GM21717 (cell line): ENCODE measurements around the gene CASTOR1.

ENCODE experiments used
- ATAC-seq: cut with Tn5 transposase; IDR thresholded peaks from one replicate; pipeline ENCODE4 v1.9.1; 2021; ENCODE audit warnings: mild to moderate bottlenecking, moderate library complexity; ENCODE audit not compliant: unreplicated experiment

The CASTOR1 gene

GRCh38 chr22:30301995-30302809, 12.9 kb upstream of the CASTOR1 start:
- ATAC-seq = no peak

DNA sequence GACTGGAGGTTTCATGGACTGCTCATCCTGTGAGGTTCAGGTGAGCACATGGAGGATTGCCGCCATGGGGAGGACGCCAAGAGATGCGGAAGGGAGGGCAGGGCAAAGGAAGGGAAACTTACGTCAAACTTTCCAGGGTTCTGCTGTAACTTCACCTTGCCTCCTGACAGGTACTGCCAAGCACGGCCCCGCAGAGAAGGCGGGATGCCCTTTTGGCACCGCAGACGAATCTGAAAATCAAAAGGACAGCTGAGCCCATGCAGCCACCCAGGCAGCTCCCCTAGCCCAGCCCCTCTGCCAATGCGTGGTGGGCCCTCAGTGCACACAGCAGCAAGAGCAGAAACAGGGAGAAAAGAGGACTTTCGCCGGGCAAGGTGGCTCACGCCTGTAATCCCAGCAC, 10.0 kb upstream of the CASTOR1 start:
- no peak for ATAC-seq

DNA sequence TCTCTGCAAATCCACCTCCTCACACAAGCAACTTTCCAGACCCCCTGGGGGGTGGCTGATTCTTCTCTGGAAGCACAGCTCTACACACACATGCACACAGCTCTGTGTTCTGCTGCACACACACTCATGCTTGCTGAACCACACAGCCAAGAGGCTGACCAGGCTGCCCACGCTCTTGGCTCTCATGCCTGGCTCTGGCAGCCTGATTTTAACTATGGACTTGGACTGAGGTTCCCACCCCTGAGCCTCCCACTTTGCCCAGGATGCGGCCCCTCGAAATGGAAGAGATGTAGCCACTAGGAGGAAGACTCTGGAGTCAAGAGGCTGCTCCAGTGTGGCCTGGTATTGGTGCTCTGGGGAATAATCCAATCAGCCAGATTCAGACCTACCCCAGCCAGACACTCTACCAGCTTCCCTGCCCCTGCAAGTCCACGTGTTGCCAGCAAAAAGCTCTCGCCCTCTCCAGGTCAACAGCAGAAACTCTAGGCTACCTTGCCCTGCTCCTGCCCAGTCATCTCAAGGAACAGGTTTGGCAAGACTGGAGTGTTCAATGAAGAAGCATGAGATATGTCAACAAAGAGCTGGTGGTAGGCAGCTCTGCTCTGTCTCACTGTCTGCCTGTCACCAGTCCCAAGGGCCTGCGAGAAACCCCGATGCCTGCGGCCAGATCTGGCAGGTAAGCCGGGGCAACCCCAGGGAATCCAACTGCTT, 8.8 kb upstream of the CASTOR1 start:
- no peak for ATAC-seq

GRCh38 chr22:30297276-30297990, 8.1 kb upstream of the CASTOR1 start:
- ATAC-seq = no peak

DNA sequence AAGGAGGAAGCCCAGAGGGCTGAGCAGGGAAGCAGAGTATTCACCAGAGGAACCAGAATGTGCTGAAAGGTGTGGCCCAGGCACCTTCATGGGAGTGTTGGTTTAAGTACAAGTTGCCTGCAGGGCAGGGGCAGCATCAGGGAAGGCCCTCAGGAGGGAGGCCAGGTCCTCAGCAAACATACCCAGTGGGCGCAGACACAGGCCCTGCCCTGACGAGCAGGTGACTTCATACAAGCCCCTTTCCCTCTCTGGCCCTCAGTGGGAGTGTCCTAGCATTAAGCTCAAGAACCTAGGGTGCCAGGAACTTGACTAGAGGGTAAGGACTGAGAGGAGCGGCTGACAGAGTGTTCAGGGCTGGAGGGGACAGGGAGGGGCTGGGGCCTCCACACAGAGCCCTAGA, 7.5 kb upstream of the CASTOR1 start:
- no peak for ATAC-seq

DNA sequence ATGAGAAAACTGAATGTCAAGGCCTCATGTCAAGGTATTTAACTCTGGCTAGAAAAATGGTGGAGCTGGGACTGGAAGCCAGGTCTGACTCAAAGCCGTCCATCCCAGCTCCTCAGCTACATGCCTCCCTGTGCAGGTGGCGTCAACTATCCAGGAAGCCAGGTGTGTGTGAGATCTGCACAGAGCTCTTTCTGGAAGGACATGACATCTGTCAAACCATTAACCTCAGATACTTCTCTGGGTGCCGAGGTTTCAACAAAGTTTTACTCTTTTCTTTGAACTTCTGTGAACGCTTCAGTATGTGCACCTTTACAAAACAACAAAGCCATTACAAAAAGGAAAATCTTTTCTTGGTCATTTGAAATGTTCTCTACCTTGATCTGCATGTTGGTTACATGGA, 7.0 kb upstream of the CASTOR1 start:
- no peak for ATAC-seq

GRCh38 chr22:30295576-30295975, 6.3 kb upstream of the CASTOR1 start:
- no peak for ATAC-seq

- ATAC-seq = no peak
Measured at GRCh38 chr22:30294830-30295229, 5.5 kb upstream of the CASTOR1 start.

- ATAC-seq = no peak
Measured at GRCh38 chr22:30294066-30294465, 4.8 kb upstream of the CASTOR1 start.

- no peak for ATAC-seq
Measured at GRCh38 chr22:30293026-30293425, 3.7 kb upstream of the CASTOR1 start.

DNA sequence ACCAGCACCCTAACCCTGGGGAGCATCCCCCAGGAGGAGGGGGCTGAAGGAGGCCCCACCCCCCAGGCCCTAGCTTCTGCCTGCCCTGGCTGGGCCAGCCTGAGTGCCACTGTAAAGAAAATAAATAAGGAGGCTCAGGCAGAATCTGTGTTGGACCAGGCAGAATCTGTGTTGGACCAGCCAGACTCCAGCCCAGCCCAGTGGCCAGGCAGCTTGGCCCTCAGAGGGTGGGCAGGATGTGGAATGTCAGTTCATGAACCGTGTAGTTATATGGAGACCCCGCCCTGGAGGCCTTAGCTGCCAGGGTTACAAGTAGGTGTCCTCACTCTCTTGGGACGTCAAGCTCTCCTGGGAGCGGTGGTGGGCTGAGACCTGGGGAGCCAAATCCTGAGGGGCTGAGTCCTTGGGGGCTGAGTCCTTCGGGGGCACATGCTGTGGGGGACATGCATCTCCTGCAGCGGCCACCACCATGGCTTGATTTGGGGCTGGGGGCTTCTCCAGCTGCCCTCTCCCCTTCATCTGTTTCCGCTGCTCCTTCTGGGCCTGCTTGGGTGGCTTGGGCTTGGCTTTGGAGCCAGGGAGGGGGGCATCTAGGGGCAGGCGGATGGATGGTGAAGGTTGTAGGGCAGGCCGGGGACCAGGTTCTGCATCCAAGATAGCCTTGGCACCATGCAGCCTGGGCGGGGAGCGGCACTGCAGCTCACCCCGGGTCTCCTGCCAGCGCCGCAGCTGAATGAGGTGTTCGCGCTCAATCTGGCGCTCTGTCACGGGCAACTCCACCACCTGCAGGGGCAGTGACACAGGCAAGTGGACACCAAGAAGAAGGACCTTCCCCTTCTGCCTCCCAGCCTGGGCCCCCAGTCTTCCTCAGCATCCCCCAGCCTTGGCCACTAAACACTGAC, 3.0 kb upstream of the CASTOR1 start:
- no peak for ATAC-seq

DNA sequence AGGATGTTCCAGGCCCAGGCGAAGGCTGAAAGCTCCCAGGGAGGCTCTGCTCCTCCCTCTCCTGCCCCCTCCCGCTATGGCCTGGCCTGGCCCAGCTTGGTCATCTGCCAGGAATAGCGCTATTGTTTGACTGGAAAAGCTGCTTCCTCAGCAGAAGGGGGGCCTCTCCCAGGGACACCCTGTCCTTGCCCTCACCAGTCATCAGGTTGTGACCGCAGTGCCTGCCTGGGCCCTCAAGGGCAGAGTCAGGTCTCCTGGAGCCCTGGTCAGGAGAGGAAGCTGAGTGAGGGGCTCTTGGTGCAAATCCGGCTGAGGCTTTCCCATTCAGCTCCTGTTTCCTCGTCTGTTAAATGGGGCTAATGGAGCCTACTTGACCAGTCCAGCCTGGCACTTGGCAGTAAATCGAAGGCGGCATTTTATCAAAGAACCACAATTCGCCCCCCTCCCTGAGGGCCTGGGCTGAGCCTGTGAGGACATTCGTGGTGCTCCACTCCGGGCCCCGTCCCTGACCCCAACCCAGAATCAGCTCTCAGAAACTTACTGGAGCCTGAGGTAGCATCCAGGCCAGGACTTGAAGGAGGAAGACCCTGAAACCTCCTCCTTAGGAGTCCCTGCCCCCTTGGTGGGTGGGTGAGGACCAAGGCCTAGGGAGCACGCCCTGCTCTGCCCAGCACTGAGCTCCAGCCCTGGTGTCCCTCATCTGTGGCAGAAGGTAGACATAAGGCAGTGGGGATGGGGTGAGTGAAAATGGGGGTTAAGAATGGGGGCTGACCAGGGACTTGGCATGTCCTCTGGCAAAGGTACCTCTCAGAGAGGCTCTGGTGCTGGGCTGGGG, 2.0 kb upstream of the CASTOR1 start:
- ATAC-seq = no peak

DNA sequence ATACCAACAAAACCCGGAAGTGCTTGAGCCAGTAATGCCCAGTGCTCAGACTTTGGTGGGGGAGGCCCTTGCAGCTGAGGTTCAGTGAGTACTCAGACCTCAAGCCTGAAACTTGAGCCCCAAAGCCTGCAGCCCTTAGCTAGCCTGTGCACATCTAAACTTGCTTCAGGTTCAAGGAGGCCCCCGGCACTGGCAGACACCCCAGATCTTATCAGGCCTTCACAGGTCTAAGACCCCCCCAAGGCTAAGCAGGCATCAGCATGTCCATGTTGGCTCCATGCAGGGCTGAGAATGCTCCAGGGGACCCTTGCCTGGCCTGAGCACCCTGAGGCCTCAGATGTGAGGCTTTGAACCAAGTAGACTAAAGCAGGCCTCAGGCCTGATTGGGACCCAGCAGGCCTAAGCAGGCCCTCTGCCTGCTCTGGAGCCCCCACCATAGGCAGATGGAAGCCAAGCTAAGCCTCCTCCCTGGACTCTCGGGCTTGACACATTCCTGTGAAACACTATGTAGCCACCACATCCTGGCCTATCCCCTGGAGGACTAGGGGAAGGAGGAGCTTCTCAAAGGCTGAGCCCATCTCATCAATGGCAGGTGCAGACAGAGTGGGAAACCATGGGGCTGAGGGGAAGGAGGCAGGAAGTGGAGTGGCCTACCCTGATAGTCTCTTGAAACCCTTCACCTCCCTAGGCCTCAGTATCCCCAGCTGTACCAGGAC, 1.2 kb upstream of the CASTOR1 start:
- ATAC-seq = no peak

- no peak for ATAC-seq
Measured at GRCh38 chr22:30289980-30290313, 642 bp upstream of the CASTOR1 start.

DNA sequence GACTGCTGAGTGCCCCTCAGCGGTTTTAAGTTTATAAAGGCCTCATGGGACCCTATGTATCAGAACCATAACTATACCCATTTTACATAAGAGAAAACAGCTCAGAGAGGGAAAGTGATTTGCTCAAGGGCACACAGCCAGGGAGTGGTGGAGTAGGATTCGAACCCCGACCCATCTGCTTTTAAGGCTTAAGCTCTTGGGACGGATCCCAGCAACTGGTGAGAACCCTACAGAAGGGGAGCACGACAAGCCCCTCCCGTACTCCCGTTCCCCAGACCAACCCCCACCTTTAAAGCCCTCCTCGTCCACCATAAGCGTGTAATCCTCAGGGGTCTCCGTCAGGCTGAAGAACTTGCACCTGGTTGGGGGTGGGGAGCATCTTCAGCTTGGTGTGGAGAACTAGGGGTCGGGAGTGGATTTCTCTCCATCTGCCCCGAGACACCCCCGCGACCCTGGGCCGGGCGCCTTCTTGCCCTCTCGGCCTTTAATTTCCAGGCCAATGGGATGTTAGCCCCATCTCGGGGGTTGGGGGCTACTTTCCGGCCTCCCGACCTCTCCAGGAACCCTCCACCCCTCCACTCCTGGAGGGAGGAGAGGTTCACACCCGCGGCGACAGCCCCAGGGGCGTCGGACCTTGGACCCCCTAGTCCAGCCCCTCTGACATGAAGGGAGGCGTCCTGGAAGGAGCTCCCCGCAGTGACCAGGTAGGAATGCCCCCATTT, 725 bp downstream of the CASTOR1 start:
- no peak for ATAC-seq

- no peak for ATAC-seq
Measured at GRCh38 chr22:30287648-30288418, 1.5 kb downstream of the CASTOR1 start.

DNA sequence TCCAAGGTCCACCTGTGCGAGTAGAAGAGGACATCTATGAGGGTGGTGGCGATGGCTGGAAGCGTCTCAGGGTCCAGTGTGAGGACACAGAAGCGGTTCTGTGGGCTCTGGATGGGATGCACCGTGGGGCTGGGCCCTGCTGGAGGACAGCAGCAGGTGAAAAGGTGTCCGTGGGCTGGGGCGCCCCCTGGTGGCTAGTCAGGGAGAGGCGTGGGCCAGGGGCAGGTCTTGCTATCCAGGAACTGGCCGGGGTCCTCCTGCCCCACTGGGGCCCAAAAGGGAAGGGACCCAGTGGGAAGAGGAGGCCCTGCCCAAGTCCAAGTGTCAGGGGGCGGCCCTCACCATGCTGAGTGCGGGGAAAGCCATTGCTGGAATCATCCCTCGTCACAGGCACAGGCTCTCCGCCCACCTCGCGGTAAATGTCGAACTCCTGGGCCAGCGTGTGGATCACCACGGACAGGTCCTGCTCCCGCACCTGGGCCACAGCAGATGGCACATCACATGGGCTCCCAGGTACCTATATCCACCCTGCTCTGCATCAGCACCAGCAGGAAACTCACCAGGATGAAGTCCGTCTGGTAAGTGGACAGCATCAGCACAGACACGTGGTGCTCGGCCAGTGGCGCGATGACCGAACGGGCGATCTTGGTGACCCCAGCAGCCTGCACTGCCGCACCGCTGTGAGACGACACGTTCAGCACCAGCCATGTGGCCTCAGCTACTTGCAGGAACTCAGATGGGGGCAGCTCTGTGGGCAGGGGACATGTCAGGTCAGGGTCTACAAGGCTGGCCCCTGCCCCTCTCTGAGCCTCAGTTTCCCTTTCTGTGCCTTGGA, 2.3 kb downstream of the CASTOR1 start:
- no peak for ATAC-seq
